ENCODE data around the gene A1BG.
A peak's percentile ranks its signal among the peaks of the same experiment; 100 is the strongest.
"Not testable (repeated sequence)": the region's sequence is repeated elsewhere in the genome, so short reads cannot be mapped to it uniquely, and the experiment has no call there.

A1BG gene

DNA sequence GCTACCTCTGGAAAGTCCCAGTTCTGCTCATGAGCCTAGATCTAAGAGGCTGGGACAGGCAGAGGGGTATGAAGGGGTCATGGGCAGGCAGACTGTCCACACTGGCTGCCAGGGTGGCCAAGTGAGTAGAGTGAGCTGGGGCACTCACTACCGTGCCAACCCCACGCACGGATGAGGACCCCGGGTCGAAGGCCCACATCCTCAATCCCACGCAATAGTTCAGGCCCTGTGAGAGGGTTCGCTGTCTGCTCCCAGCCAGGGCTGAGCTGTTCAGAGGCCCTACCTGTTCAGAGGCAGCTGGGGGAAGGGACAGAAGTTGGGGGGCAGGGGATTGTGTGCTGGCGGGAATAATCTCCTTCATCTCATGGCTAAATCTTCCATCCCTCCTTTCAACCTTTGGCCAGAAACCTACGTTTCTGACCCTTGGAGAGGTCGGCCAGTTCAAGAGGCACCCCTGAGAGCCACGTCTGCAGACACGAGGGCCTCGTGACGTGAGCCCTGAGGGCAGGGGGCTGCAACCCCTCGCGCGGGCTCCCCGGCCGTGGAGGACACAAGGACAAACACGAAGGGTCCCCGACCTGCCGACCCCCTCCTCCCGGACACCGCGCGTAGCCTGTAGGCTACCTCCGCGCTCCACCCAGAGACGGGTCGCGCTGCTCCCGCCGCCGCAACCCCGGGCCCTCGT, 32.7 kb upstream of the A1BG start:
- DNase-seq, result no peak

DNA sequence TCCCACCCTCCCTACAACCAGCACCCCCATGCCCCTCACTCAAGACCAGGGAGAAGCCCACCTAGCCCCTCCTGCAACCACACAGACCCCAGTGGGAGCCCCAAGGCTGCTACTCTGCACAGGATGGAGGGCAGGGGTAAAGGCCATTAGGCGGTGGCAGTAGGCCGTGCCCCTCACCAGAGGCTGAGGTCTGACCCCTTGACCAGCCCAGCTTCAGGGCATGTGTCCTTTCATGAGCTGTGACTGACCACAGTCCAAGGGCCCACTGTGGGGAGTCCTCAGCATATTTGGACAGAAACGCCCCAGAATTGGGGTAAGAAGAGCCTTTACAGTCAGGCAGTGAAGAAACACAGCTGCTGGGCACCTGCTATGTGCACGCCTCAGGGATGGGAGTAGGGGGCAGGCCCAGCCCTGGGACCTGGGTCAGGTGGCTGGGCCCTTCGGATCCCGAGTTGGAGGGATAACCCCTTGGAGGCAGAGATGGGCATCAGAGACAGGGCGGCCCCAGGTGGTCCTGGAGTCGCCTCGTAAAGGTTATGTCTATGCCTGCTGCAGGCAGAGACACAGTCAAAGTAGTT, 32.1 kb upstream of the A1BG start:
- no peak for DNase-seq

DNA sequence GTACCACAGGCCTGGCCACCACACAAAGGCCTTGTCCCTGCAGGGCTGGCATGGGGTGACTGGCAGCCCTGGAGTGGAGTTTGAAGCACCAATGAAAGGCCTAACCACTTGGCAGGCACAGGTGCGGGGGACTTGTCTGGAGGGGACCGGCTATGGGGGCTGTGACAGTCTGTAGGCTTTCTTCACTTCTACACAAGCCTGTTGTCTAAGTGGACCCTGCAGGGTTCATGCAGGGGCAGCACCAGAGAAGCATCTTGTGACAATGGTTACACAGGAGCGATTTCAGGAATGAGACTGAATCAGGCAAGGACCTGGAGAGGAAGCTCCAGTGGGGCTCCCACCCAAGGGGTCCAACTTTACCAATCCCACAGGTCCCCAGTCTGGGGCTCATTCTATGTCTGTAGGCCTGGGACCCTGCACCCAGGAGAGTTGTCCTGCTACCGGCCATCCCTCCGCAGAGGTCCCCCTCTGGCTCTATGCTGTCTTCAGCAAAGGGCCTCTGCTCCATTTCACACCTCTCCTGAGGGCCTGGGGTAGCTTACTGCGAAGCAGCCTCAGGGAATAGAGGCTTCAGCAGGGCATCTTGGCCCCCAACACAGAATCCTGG, 29.8 kb upstream of the A1BG start:
- no peak for DNase-seq

DNA sequence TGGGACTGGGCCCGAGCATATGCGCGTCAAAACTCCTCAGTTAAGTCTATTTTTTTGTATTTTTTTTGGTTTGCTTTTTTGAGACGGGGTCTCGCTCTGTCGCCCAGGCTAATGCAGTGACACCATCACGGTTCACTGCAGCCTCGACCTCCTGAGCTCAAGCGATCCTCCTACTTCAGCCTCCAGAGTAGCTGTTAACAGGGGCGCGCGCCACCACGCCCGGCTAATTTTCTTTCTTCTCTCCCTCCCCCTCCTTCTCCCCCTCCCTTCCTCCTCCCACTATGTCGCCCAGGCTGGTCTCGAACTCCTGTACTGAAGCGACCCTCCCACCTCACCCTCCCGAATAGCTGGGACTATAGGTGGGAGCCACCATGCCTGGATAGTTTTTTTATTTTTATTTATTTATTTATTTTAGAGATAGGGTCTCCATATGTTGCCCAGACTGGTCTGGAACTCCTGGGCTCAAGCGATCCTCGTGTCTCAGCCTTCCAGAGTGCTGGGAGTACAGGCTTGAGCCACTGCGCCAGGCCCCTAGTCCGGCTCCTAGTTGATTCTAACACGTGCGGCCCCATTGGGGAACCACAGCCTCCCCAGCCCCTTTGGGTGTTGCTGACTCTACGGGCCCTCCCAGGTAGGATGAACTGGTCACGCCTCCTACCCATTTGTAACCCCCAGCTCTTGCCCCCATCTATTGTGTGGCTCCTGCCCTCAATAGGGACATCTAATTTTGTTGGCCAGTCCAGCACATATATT, 28.3 kb upstream of the A1BG start:
- no peak for DNase-seq

DNA sequence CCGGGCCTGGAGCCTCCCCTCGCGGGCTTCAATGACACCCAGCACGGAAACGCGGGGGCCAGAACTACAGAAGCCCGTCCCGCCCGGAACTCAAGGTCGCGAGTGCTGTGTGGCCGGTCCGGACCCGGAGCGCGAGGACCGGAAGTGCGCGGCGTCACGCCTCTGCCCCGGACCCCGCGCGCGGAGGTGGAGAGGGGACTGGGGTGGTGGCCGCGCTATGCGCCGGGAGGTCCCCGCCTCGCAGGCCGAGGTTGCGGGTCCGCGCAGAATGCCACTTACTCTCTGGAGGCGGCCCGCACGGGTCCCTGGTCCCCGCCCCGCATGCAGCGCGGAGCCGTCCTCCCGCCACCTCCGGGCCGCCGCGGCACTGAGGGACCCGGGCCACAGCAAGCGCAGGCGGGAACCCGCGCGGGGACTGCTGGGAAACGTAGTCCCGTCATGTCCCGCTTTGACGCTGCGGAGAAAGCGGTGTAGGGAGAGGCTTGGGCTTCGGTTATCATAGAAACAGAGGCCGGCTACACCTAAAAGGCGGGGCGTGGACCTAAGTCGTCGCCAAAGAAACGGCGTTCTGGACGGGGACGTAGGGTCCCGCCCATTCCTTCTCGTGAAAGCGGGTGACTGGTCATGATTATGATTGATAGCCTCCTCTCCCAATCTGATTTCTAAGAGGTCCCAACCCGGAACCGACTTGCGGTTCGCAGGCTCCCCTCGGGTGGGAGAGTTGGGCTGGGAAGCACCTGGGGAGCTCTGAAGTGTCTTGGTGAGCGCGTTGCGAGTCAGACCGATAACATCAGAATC, 27.6 kb upstream of the A1BG start, which contains the start of gene ZNF837:
TSS of gene ZNF837 (minus strand) at position 369 of the 798 bp plus-strand sequence. CDS start 11,698 bp downstream, outside the sequence.
- DNase-seq, result peak; percentile 100

DNA sequence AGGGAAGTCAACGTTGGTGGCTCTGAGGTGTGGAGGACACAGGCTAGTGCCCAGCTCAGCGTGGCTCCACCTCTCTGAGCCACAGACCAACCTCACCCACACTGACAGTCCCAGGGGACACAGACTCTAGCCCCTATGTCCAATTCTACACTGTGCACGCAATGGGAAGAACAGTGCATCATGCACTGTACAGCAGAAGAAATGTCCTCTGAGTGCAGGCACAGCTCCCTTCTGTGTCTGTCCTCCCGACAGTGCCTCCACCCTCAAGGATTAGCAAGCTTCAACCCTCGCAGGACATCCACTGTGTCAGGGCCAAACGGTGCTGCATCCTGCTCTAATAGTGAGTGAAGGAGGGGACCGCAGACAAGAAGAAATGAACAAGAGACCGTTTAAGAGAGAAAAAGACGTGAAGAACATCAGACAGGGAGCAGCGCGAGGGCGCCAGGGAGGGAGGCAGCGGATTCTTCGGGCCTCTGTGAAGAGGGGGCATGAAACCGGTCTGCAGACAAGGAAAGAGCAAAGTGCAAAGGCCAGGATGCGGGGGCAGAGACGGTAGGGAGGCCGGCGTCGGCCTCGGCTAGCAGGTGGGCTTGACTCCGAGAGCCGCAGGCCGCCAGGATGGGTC, 26.9 kb upstream of the A1BG start:
- no peak for DNase-seq

DNA sequence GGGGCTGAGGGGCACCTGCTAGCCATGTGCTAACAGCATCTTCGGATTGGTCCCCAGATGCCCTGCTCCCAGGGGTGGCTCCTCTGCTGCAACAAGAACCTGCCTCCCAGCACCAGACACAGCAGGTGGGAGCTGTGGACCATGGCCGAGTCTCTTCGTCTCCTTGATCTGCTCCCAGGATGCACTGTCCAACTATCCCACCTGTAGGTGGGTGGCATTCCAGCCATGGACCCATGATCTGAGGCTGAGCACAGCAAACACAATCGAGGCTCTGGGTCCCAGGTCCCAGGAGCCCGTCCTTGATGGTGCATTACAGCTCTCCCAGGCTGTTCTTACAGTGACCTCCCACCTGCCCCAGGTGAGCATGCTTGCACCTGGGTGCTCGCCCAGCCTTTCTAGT, 26.0 kb upstream of the A1BG start:
- no peak for DNase-seq

DNA sequence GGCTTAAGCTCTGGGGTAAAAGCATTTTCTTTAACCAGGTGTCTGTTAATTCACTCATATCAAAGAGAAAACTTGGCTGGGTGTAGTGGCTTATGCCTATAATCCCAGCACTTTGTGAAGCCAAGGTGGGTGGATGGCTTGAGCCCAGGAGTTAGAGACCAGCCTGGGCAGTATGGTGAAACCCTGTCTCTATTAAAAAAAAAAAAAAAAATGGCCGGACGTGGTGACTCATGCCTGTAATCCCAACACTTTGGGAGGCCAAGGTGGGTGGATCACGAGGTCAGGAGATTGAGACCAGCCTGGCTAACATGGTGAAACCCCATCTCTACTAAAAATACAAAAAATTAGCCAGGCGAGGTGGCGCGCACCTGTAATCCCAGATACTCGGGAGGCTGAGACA, 23.4 kb upstream of the A1BG start:
- not testable (repeated sequence) for DNase-seq

DNA sequence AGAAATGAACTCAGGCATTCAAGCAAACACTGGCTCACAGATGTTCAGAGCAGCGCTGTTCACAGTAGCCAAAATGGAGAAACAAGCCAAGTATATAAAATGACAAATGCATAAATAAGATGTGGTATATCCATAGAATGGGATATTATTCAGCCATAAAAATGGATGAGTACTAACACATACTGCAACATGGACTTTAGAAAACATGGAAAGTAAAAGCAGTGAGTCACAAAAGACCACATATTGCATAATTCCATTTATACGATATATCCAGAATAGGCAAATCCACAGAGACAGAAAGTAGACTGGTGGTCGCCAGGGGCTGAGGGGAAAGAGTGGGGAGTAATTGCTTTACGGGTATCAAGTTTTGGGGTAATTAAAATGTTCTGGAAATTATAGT, 20.9 kb upstream of the A1BG start:
- DNase-seq, result no peak

DNA sequence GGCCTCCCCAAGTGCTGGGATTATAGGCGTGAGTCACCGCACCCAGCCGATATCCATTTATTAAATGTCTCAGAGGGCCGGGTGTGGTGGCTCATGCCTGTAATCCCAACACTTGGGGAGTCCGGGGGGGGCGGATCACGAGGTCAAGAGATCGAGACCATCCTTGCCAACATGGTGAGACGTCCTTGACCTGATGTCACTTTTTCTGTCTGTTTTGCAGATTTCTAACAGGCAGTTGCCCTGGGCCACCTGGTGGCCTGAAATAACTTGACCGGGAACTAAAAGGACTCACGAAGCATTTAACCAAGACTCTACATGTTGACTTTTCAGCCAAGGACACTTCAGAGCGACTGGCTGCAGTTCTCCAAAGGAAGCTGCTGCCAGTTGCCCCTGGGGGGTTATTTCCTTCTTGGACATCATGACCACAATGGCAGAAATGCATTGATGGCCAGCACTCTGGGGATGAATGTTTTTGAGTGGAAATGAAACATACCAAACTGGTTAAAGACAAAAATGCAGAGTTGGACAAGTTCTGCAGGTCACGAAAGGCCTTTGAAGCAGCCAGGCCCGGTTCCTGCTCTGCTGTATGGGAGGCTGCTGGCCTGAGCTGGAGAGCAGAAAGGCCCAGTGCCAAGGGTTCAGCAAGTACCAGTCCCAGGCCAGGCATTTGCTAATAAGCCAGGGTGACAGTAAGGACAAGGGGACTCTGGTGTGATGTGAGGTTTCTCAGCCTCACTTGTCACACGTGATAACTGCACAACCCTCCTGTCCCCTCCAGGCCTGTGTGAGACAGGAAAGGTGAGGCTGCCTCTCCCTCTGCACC, 19.2 kb upstream of the A1BG start:
- no peak for DNase-seq

DNA sequence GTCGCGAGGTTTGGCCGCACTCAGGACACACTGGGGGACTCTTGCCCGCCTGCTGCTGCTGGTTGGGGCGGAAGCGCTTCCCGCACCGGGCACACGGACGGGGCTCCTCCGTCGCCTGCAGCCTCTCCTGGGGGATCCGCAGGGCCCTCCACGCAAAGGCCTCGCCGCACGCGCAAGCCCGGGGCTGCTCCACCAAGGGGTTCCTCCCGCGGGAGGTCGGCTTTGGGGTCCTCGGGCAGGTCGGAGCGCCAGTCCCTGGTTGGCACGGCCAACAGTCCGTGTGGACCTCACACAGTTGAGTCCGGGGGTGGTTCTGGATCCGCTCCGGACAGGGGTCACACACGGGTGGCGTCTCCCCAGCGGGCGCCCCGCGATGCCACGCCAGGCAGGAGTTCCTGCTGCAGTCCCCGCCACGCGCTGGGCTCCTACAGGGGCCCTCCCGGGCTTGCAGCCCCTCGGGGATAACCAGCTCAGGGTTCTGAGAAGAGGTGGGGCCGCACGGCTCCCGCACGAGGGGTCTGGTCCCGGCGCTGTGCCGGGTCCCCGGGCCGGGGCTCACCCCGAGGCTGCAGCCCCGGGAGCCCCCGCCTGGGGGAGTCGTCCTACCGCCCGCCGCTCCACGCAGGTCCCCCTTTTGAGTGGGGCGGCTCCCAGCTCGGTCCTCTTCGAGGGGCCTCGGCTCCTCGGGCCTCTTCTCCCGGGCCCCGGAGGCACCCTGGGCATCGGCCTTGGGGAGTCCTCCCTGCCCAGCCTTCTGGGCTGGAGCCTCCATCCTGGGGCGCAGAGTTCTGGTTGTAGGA, 15.5 kb upstream of the A1BG start:
- DNase-seq, result no peak

DNA sequence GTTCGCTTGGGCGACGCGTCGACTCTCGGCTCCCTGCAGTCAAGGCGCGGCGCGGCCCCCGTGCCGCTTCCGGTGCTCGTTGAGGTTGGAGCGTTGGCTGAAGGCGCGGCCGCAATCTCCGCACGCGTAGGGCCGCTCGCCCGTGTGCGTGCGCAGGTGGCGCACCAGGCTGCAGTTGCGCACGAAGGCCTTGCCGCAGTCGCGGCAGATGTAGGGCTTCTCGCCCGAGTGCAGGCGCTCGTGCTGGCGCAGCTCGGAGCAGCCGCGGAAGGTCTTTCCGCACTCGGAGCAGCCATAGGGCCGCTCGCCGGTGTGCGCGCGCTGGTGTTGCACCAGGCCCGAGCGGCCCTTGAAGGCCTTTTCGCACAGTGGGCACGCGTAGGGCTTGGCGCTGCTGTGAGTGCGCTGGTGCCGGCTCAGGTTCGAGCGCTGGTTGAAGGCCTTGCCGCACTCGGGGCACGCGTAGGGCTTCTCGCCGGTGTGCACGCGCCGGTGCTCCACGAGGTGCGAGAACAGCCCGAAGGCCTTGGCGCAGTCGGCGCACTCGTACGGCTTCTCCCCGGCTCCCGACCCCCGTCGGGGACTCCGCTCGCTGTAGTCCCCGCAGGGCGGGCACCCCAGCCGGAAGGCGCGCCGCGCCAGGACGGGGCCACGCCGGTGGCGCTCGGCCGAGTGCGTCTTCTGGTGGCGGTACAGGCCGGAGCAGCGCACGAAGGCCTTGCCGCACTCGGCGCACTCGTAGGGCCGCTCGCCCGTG, 14.6 kb upstream of the A1BG start:
- no peak for DNase-seq

DNA sequence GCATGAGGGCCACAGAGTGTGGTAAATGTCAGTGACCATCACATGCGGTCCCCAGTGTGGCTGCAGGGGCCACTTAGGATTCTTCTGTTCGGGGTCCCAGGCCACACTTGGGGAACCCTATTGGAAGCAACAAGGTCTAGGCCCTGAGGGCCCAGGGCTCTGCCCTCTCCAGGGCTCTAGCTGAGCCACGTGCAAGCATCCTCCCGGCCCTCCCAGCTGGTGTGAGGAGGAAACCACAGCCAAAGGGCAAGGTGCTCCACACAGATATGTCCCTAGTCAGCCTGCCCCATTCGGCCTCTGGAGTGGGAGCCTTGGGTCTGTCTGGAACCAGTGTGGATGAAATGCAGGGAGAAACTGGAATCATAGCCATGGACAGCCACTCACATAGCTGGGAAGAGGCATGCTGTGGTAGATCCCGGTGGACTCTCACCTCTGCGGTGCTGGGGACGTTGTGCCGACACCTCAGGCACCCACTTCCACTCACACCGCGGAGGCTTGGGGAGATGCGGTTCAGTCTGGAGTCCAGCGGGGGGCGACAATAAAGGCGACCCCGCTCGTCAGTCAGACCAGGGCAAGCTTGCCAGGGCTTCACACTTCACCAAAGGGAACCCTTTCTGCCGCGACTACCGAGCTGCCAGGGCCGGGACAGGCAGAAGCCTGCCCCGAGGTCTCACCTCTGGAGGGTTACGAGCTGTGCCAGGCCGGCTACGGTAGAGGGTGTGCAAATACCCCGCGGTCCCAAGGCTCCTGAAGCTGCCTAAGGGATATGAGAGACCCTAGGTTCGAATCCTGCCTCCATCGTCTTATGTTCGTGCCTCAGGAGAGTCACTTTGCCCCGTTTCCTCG, 13.5 kb upstream of the A1BG start:
- no peak for DNase-seq

DNA sequence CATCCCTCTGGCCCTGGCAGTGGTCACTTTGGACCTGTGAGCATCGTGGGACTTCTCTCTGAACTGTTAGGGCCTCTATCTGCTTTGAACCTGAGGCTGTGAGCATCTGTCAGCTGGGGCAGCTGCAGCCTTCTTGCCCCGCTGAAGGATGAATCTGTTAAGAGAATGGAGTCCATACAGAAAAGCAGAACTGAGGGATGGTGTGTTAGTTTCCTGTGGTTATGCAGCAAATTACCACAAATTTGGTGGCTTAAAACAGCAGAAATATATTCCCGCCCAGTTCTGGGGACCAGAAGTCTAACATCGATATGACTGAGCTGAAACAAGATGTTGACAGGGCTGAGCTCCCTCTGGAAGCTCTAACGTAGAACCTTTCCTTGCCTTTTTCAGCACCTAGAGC, 10.9 kb upstream of the A1BG start:
- DNase-seq, result no peak

DNA sequence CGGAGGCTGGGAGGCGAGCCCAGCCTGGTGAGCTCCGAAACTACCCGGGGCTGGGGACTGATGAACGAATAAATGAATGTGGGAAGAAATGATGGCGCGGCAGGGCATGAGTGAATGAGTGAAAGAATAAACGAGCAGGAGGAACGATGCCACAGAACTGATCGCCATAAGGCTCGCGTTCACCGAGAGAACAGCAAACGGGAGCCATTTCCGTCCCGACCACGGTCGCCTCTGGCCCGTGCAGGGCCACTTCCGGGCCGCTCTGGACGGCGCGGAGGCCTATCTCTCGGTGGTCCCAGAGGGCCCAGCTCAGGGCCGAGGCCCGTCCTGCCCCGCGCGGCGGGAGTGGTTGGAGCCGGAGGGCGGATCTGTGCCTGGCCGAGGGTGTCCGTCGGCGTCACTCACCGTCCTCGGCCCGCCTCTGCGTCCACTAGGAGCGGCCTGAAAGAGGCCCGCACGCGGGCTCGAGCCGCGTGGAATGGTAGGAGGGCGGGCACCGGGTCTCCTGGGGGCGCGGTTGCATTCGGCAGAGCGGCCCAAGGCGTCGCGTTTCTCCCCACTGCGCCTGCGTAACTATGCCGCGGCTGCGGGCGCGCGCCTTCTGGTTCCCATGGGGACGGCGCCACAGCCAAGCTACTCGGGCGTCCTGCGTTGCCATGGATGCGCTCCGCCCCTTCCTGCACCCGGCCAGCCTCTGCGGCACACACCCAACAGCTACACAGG, 9.1 kb upstream of the A1BG start, which contains the start of gene ZNF497:
TSS of gene ZNF497 (minus strand) at position 480 of the 723 bp plus-strand sequence. CDS start 5,116 bp downstream, outside the sequence.
- DNase-seq, result peak; percentile 92

DNA sequence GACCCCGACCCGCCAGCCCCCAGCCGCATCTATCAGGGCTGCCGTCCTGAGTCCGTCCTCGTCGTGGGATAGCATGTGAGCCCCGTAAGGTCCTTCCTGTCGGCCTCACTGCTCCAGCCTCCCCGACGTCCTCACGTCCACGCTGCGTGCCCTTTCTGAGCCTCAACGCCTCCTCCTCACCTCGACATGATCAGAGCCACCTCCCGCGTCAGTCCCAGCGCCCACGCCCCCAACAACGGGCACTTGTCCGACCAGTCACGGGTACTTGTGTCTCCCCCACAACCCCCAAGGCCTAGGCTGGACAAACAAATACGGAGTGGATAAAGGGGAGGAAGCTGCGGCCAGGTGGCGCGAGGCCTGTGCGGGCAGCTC, 8.6 kb upstream of the A1BG start:
- no peak for DNase-seq

DNA sequence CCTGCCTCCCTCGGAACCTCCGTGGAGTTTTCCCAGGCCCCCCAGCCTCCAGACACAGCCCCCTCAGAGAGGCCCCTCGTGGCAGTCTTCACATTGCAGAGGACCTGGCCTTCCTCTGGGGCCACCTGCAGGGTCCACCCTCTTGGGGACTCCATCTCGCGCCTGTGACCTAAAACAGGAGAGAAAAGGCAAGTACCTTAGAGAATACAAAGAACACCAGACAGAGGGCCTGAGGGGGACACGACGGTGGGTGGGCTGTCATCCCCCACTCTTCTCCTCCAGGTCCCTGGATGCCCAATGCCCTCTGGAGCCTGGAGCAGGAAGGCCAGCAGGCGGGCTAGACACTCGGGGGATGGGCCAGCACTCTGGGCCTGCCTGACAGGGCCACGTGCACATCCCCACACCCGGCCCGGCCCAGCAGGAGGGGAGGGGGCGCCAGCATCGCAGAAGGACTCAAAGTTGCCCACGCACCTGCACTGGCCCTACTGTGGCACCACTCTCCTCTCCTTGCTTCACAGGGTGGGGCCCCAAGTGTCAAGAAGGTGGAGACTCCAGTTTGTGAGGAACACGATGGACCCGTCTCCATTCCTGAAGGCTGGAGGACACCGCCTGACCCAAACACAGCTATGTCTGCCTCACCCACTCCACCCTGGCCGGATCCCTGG, 4.3 kb upstream of the A1BG start:
- no peak for DNase-seq
